ENCODE measurements around the gene MC2R.

The MC2R gene

GRCh38 chr18:13895505-13896033 lies 19.8 kb downstream of the MC2R start:
- H3K9me3 ChIP-seq = no peaks in the 10 kb centered on the region
- DNase-seq = no peak
- H3K4me3 ChIP-seq = no peak overlapping the region
- no peaks in the 10 kb centered on the region for H3K4me1 ChIP-seq
- H3K27ac ChIP-seq = no peak overlapping the region
- TF ChIP-seq, protein P1, sequence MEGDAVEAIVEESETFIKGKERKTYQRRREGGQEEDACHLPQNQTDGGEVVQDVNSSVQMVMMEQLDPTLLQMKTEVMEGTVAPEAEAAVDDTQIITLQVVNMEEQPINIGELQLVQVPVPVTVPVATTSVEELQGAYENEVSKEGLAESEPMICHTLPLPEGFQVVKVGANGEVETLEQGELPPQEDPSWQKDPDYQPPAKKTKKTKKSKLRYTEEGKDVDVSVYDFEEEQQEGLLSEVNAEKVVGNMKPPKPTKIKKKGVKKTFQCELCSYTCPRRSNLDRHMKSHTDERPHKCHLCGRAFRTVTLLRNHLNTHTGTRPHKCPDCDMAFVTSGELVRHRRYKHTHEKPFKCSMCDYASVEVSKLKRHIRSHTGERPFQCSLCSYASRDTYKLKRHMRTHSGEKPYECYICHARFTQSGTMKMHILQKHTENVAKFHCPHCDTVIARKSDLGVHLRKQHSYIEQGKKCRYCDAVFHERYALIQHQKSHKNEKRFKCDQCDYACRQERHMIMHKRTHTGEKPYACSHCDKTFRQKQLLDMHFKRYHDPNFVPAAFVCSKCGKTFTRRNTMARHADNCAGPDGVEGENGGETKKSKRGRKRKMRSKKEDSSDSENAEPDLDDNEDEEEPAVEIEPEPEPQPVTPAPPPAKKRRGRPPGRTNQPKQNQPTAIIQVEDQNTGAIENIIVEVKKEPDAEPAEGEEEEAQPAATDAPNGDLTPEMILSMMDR (IDR thresholded peaks at IDR 0.05) = no peak
- H3K27me3 ChIP-seq = no peaks in the 10 kb centered on the region
- intact Hi-C loops (cut with DNase I; ENCODE audit: low total_unique reads) = no loop called here
- H3K36me3 ChIP-seq = no peaks in the 10 kb centered on the region

DNA sequence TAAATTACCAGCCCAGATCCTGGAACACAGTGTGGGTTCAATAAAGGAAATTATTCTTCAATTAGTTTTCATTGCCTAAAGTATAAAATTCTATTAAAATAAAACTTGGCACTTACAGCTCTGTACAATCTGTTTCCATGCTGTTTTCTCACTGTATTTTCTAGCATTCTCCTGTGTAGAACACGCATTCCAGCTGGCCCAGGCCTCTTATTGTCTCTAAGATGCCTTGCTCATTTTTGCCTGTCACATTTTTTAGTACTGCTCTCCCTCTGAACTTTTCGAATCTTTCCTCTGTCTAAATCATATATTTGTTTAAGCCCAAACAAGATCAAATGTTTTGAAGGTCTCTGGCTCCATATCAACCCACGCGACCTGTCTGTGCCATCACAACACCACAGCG lies 20.8 kb downstream of the MC2R start:
- Histone ChIP-seq H3K4me3 (no peak overlapping the region), H3K4me1 (no peaks in the 10 kb centered on the region), H3K27ac (no peak overlapping the region), H3K27me3 (no peaks in the 10 kb centered on the region), H3K9me3 (no peaks in the 10 kb centered on the region), H3K36me3 (no peaks in the 10 kb centered on the region)
- DNase-seq = no peak
- intact Hi-C loops (cut with DNase I; ENCODE audit: low total_unique reads) = no loop called here
- TF ChIP-seq, protein P1 (IDR thresholded peaks at IDR 0.05) = no peak

- no peaks in the 10 kb centered on the region for H3K4me1 ChIP-seq
- intact Hi-C loops (cut with DNase I; ENCODE audit: low total_unique reads) = no loop called here
- H3K4me3 ChIP-seq = no peak overlapping the region
- no peak for DNase-seq
- TF ChIP-seq, protein P1 (IDR thresholded peaks at IDR 0.05) = no peak
- H3K27ac ChIP-seq = no peak overlapping the region
- H3K27me3 ChIP-seq = no peaks in the 10 kb centered on the region
- no peaks in the 10 kb centered on the region for H3K36me3 ChIP-seq
- H3K9me3 ChIP-seq = no peaks in the 10 kb centered on the region
Measured at GRCh38 chr18:13893418-13893760, 21.9 kb downstream of the MC2R start.

DNA sequence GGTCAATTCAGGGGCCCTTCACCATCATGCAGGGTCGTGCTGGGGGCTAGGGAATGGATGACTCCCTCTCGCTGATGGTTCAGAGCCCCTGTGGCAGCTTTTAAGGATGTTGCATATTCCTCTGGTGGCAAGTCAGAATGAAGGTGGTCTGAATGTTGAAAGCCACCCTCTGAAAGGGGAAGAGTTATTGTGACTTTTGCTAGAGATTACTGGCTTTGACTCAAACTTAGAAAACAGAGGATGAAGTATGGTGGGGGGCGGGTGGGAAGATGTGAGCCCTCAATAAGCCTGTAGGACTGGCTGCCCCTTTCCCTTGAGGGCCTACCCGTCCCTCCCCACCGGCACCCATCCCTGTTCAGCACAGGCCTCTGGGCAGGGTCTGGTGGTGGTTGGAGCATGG lies 23.2 kb downstream of the MC2R start:
- DNase-seq = no peak
- TF ChIP-seq, protein P1 (IDR thresholded peaks at IDR 0.05) = no peak
- H3K27ac ChIP-seq = no peak overlapping the region
- H3K36me3 ChIP-seq = no peaks in the 10 kb centered on the region
- no peaks in the 10 kb centered on the region for H3K27me3 ChIP-seq
- no peaks in the 10 kb centered on the region for H3K4me1 ChIP-seq
- intact Hi-C loops (cut with DNase I; ENCODE audit: low total_unique reads) = no loop called here
- no peaks in the 10 kb centered on the region for H3K9me3 ChIP-seq
- no peak overlapping the region for H3K4me3 ChIP-seq

- Histone ChIP-seq H3K27me3 (no peaks in the 10 kb centered on the region), H3K36me3 (no peaks in the 10 kb centered on the region), H3K4me1 (no peaks in the 10 kb centered on the region), H3K27ac (no peak overlapping the region), H3K9me3 (no peaks in the 10 kb centered on the region), H3K4me3 (no peak overlapping the region)
- intact Hi-C loops (cut with DNase I; ENCODE audit: low total_unique reads) = no loop called here
- TF ChIP-seq, protein P1 (IDR thresholded peaks at IDR 0.05) = no peak
- no peak for DNase-seq
Measured at GRCh38 chr18:13890761-13891361, 24.5 kb downstream of the MC2R start.

GRCh38 chr18:13889671-13890070 lies 25.7 kb downstream of the MC2R start:
- TF ChIP-seq, protein P1 (IDR thresholded peaks at IDR 0.05) = no peak
- no peaks in the 10 kb centered on the region for H3K27me3 ChIP-seq
- no peaks in the 10 kb centered on the region for H3K36me3 ChIP-seq
- H3K4me3 ChIP-seq = no peak overlapping the region
- no peaks in the 10 kb centered on the region for H3K4me1 ChIP-seq
- no peaks in the 10 kb centered on the region for H3K9me3 ChIP-seq
- DNase-seq = no peak
- intact Hi-C loops (cut with DNase I; ENCODE audit: low total_unique reads) = no loop called here
- H3K27ac ChIP-seq = no peak overlapping the region
